HG03342 (cell line): ENCODE measurements around the gene ETS1.

Experiments
- ATAC-seq: cut with Tn5 transposase; IDR thresholded peaks from one replicate; pipeline ENCODE4 v1.9.1; 2021; ENCODE audit warnings: mild to moderate bottlenecking, moderate library complexity; ENCODE audit not compliant: unreplicated experiment

The ETS1 gene

GRCh38 chr11:128504486-128504885, 82.9 kb downstream of the ETS1 start:
- no peak for ATAC-seq

GRCh38 chr11:128503245-128503991, 83.9 kb downstream of the ETS1 start:
- no peak for ATAC-seq

DNA sequence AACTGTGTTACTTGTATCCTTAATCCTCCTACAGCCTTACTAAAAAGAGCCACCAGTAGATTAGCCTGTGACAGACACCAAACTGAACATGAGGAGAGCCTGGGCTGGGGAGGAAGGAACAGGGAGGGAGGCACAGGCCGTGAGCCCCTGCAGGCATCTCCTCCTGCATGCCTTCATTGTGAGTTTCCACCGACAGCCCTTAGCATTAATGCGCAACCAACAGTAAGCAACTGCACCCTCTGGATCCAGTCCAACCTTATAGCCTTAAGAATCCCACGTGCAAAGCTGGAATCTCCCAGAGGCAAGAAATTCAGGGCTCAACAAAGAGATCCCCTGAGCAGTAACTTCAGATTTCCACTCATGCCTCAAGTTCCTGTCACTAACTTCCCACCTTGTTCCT, 84.6 kb downstream of the ETS1 start:
- ATAC-seq: no peak

GRCh38 chr11:128501632-128502549, 85.5 kb downstream of the ETS1 start:
- no peak for ATAC-seq

GRCh38 chr11:128501008-128501407, 86.3 kb downstream of the ETS1 start:
- no peak for ATAC-seq

DNA sequence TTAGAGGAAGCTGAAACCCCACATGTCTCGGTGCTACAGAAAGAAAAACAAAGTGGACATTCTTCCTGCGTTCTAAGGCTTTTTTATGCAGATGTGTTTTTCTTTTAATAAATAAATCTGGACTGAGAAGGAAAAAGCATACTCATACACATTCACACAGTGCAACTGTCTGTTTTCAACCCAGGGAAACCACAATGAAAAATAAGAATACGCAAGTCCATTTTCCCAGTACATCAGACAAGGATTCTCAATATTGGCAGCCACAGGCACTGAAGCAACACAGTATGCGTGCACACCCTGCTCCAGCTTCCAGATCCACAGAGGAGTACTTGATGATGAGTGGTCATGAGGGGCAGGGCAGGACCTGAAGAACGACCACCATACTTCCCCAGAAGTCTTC, 86.9 kb downstream of the ETS1 start:
- no peak for ATAC-seq

DNA sequence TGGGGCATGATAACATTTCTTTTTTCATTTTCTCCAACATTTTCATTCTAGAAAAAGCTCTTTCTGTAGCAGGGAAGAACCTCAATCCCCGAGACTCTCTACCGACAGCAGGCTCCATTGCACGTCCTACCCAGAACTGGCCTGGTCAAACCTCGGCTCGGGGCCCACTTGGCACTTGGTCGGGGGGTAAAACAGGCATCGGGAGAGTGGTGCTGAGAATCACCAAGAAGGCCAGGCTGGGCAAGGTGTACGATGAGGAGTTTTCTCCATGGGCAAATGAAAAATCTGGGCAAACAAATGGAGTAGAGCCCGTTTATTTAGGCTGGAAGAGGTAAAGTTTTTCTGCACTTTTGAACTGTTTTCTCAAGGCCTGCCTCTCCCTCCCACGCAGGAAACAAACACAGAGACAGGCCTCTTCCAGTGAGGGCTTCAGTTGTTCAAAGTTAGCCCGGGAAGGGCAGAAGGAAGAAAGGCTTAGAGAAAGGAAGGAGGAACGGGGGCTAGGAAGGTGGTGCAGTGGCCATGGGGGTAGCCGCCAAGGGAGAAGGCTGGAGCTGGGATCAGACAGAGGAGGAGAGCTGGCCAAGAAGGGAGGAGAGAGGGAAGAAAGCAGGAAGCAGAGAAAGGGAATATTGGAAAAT, 87.6 kb downstream of the ETS1 start:
- ATAC-seq: no peak

DNA sequence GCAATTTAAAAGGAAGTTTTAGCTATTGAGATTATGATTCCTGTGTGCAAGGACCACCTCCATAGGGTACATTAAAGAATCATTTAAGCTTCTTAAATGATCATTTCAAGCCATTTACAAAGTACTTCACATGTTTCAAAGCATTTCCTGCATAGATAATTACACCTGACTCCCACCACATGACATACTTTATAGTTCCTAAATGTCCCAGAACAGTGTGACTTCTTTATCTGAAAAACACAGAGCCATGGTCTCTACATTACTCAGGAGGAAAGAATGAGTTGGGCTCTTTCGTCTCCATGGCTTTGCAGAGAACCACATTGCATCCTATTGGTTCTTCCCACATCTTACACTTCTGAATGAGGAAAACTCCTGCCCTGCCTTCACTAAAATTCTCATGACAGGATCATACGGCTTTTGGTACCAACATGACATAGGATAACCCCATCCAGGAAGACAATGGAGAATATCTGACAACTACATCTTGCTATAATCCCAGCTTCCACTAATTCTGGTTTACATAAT, 88.6 kb downstream of the ETS1 start:
- ATAC-seq: no peak

DNA sequence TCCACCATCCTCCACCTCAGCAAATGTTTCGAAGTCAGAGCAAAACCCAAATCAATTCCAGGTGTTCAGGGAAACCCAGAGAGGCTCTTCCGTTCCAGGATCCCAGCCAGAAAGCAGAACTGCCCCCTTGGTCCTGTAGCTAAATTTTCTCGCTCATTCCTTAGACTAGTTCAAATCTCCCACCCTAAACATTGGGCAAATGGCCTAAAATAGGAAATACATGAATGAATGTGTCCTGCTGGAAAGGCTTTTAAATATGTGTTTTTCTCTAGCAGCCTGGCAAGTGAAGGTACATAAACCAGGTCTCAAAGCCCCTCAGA, 89.6 kb downstream of the ETS1 start:
- ATAC-seq: no peak

DNA sequence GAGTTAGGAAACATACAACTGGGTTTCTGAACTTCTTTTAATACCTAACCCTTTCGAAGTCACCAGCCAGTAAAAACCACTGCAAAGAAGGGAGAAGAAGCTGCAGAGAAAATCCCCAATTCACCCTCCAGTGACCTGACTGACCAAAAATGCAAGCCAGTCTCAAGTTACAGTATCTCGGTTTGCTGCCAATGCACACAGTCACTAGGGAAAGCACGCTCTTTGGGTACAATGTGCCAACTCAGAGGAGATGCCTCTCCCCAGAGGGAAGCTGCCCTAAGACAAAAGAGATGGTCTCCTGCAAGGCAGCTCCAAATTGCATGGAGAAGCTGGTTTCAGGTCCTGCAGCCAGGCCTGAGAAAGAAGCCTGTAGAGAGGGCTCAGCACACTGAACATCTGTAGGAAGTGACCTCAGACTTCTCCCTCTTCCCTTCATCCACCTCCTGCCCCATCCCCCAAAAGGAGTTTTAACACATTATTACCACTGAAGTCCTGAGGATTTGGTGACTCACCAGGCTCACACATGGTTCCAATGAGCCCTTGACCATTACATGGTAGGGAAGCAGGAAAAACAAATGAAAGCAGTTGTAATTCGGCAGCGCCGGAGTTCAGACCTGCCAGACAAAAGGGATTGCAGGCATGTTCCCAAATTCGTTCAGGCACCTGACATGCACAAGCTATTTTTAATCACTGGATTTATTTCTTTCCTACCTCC, 90.1 kb downstream of the ETS1 start:
- ATAC-seq: peak; percentile 66

DNA sequence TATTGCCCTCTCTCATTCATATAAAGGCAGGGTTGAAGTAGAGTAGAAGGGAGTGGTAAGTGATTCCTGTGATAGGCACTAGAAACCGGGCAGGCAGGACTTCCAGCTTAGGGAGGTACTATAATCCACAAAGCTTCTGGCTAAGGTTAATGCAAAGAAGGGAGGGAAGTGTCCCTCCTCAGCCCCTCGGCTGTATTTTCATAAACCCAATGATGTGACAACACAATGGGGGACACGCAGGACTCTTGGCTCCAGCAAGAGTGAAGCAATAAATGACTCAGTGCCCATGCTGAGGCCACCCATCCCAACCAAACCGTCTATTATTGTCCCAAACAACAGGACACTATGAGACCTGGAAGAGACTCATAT, 90.7 kb downstream of the ETS1 start:
- no peak for ATAC-seq

DNA sequence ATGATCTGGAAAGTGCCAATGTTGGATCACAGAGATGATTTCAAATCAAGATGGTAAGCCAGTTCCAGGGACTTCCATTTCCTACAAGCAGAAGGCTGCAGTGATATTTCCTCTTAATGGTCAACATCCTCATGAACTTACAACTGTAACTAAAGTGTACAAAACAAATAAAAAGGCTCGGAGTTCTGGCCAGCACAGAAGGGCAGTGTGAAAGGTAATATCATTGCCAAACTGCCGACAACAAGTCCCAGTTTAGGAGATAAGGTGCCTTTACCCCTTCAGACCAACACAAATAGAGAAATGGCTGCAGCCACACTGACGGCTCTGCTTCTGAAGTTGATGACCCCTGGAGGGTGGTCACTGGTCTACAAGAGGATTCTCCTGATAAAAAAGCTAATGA, 91.1 kb downstream of the ETS1 start:
- ATAC-seq: no peak

DNA sequence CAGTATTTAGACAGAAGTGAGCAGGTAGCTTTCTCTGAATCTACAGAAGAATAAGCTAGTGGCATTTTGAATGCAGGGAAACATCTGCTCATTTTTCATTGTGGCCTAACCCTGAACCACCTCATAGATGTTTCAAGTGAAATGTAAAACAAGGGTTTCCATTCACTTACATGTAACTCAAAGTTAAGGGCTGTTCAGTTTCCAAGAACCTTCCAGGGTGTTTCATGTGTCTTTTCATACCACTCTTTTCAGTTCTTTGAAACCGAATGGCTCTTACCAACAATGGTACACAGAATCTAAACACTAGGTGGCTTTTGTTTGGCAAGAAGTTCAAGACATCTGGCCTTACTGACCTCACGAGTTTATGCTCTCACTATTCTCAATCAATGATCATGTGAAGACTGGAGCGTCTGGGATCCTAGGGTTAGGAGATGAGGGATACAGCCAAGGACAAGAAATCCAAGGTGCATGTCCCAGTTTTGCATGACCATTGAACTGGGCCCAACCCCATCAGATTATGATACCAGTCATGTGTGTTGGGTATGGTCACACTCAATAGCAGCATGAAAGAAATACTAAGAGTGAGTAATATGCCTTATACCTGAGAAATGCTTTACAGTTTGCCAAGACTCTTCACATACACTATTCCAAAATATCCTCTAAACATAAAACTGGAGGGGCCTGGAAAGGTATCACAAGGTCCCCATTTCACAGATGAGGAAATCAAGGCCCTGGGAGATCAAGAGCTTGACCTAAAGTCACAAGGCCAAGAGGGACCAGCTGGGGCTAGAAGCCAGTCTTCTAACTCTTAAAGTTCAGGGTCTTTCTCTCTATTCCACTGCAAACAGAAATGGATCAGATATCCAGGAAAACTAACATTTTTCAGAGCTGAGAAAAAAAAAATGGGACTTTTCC, 92.7 kb downstream of the ETS1 start:
- ATAC-seq: no peak

DNA sequence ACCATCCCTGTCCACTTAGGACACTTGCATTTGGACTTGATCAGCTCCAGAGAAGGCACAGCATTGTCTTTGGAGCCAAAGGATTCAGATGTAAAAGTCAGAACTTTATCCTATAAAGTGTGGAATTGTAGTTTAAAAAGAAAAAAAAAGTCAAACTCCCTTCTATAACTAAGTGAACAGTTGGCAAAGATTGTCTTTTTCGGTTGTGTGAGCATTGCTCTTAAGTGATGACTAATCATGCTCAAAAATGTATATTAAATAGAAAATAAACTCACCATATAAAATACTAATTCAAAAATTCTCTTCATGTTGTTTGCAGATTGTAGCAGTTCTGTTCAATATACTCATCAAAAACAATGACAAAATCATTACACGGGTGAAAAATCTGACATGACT, 93.8 kb downstream of the ETS1 start:
- no peak for ATAC-seq

GRCh38 chr11:128492903-128493569, 94.3 kb downstream of the ETS1 start:
- ATAC-seq: no peak

DNA sequence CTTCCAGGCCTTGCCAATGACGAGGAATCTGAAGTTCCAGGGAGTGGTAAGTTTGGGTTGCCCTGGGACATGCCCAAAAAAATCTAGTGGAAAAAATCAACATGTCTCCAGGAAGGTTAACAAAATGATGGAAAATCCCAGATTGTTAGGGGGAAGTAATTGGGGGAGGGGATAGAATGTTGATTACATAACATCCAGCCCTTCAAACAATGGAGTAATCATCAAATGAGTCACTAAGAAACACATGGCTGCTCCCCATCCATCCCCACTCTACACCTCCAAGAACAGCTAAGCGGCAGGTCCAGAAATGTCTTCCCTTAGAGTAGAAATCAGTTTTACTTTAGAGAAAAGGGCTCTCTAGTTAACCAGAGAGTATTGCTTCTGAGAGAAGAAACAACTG, 94.9 kb downstream of the ETS1 start:
- no peak for ATAC-seq

GRCh38 chr11:128491195-128491936, 96.0 kb downstream of the ETS1 start:
- no peak for ATAC-seq

DNA sequence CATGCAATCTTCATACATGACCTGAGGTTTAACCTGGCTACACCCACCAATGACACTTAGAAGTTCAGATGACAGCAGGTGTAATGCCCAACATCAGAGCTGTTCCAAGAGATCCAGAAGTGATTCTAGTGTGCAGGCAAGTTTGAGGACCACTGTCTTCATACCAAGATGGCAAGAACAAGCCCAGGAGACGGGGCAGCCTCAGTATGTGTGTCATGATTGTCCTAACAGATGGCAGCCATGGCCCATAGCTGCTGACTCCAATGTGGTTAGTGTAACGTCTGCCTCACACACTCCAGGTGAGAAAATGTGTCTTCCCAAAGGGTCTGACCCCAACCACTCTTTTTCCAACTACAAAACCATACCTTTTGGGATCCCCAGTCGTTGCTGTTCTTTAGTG, 97.3 kb downstream of the ETS1 start:
- ATAC-seq: no peak

GRCh38 chr11:128488471-128488870, 98.9 kb downstream of the ETS1 start:
- ATAC-seq: no peak
